Measurements from ENCODE around the gene KMO.
A peak's percentile ranks its signal among the peaks of the same experiment; 100 is the strongest.

The KMO gene

GRCh38 chr1:241630005-241630404 lies 97.8 kb downstream of the KMO start:
- no peak for DNase-seq (ENCODE audit: low spot score)

GRCh38 chr1:241630476-241630875 lies 98.3 kb downstream of the KMO start:
- DNase-seq (ENCODE audit: low spot score): no peak

- no peak for DNase-seq (ENCODE audit: low spot score)
These were observed 98.7 kb downstream of the KMO start for GRCh38 chr1:241630899-241631298.

- no peak for DNase-seq (ENCODE audit: low spot score)
These were observed 99.5 kb downstream of the KMO start for GRCh38 chr1:241631674-241632073.

- no peak for DNase-seq (ENCODE audit: low spot score)
These were observed 100.8 kb downstream of the KMO start for GRCh38 chr1:241632987-241633386.

- DNase-seq (ENCODE audit: low spot score): no peak
These were observed 103.5 kb downstream of the KMO start for GRCh38 chr1:241635556-241636152.

- no peak for DNase-seq (ENCODE audit: low spot score)
These were observed 104.1 kb downstream of the KMO start for GRCh38 chr1:241636291-241636690.

GRCh38 chr1:241637046-241637590 lies 104.9 kb downstream of the KMO start:
- DNase-seq (ENCODE audit: low spot score): no peak

- no peak for DNase-seq (ENCODE audit: low spot score)
These were observed 105.4 kb downstream of the KMO start for GRCh38 chr1:241637604-241638003.

- DNase-seq (ENCODE audit: low spot score): no peak
These were observed 106.0 kb downstream of the KMO start for GRCh38 chr1:241638099-241638682.

- DNase-seq (ENCODE audit: low spot score): no peak
These were observed 106.9 kb downstream of the KMO start for GRCh38 chr1:241638909-241639622.

- peak; percentile 12 for DNase-seq (ENCODE audit: low spot score)
These were observed 107.5 kb downstream of the KMO start for GRCh38 chr1:241639623-241640148.

- DNase-seq (ENCODE audit: low spot score): peak; percentile 92
These were observed 108.1 kb downstream of the KMO start, which contains the start of the genes CHML and OPN3 for GRCh38 chr1:241640149-241640866. Gene CHML (minus strand): TSS chr1:241640369. CDS start chr1:241635766, 4,603 bp downstream. Gene OPN3 (minus strand): TSS chr1:241640369. CDS start chr1:241640254, 115 bp downstream.

- peak; percentile 27 for DNase-seq (ENCODE audit: low spot score)
These were observed 108.9 kb downstream of the KMO start for GRCh38 chr1:241640867-241641622.

GRCh38 chr1:241641773-241642592 lies 109.8 kb downstream of the KMO start:
- peak; percentile 68 for DNase-seq (ENCODE audit: low spot score)

- DNase-seq (ENCODE audit: low spot score): no peak
These were observed 110.4 kb downstream of the KMO start for GRCh38 chr1:241642593-241642944.

GRCh38 chr1:241644259-241644658 lies 112.1 kb downstream of the KMO start:
- DNase-seq (ENCODE audit: low spot score): no peak

GRCh38 chr1:241645199-241645598 lies 113.0 kb downstream of the KMO start:
- DNase-seq (ENCODE audit: low spot score): no peak

Measured in LoVo (cell line).